ENCODE data around the gene SEZ6L.

Gene SEZ6L

DNA sequence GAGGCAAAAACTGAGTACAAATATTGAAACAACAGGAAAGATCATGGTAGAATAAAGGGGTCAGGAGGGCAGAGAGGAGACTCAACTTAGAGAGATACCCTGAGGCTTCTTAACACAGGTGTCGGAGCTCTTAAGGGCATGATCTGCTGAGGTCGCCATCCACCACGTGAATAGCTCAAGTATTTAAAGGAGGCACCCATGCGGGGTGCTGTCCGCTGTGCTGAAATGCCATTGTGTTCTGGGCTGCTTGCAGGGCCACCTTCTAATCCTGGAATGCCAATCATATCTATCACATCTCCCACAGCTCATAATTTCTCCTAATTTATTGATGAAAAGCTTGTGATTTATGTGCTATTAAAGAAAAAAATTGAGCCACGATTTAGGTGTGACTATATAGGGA, 90.2 kb downstream of the SEZ6L start:
- no peak for DNase-seq

DNA sequence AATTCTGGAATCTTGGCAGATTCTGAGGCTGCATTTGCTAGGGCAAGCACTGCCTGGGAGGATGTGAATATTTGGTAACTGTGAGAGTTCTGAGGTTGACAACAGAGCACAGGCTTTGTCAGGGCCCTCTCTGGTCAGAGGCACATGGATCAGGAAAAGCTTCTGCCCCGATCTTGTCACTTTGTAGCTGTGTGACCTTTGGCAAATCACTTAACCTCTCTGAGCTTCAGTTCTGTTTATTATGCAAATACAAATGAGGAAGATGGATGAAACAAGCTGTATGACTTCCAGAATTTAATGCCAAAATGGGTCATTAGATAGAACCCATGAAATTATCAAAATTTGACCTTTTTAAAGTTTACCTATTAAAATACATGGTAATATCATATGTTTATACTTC, 94.9 kb downstream of the SEZ6L start:
- DNase-seq = no peak

DNA sequence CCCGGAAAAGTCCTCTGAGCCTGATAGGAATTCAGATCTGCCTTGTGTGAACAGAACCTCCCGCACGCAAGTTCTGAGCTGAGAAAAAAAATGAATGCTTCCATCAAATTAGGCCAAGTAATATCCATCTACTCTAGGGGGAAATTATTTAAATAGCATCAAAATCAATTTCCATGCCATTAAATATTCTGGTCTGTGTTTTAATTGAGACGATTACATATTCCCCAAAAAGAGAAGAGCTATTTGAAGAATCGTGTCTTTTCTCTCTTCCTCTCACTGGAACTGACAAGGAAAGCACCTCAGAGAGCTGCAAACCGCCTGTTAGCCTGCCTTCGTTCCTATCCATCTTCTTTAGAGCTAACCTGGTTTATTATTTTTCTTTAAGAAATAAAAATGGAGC, 96.0 kb downstream of the SEZ6L start:
- no peak for DNase-seq

DNA sequence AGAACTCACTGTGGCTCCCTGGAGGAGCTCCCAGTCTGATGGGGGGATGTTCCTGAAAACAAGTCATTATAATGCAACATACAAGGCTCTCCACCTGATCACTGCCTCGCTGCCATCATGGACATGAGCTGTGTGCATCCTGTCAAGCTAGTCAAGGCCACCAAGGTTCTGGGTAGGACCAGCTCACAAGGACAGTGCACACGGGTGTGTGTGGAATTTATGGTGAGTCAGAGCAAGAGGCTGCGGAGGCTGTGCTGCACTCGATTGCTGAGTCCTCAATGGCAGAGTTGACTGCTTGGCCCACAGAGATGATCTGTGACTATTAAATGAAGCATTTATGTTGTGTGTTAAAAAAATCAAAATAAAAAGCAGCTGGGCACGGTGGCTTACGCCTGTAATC, 96.6 kb downstream of the SEZ6L start:
- no peak for DNase-seq

DNA sequence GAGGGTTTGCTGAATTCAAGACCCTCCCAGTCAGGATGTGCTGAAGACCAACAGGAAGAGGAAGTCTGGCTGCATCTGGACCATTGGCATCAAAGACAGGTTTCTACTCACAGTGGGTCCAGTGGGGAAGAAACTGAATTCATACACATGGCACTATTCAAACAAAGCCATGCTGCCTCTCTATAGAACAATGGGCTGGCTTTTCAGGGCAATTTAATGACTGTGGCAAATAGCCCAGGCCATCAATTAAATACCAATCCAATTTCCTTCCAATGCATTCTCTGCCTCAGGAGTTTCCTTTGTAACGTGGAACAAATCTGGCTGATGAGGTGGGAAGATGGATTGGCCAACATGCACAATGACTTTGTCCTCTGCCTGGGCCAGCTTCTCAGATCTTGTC, 98.6 kb downstream of the SEZ6L start:
- DNase-seq = no peak

DNA sequence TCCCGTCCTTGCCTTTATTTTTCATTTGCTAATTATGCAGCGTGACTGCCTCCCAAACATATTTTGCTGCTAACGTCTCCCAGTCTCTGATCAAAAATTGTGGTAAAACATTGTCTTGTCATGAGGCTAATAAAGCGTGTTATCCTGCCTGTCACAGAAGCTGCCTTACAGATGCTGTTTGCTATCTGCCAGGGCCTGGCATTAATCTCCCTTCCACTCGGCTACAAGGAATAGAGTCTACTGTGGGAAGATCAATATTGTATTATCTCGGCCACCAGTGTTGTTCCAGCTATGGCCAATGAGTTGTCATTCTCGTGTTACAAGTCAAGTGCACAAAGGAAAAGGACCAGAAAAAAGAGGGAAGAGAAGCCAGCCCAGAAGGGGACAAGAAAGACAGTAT, 100.3 kb downstream of the SEZ6L start:
- DNase-seq = no peak

DNA sequence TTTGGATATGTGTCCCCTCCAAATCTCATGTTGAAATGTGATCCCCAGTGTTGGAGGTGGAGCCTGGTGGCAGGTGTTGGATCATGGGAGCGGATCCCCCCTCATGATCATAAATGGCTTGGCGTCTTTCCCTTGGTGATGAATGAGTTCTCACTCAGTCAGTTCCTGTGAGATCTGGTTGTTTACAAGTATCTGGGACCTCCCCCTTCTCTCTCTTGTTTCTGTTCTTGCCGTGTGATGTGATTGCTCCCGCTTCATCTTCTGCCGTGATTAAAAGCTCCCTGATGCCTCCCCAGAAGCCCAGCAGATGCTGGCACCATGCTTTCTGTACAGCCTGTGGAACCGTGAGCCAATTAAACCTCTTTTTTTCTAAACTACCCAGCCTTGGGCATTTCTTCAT, 102.2 kb downstream of the SEZ6L start:
- no peak for DNase-seq

DNA sequence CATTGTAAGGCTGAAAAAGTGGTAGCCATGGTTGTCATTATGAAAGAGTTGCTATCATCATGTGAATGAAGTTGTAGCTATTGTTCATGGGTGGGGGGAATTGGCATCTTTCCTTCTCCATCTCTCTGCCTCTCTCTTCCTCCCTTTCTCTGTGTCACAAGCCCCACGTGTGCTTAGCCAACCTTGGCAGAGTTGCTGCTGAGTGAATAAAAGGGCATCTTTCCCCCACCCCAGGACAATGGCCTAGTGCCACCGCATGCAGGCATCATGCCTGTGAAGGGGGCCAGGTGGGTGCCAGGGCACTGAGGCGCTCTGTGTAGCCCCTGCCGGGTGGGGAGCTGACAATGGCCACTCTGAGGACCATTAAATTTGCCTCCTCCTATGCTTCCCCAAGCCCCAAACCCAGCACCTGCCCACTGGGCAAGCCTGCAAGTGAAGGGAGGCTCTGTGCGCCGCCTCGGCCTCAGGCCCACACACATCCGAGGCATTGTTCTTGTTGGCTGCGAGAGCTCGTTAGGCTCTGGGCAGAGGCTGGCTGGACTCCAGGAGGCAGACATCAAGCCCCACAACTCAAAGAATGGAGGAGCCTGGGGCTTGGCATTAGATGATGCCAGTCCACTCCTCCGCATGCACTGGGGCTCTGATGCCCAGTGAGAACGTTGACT, 103.9 kb downstream of the SEZ6L start:
- DNase-seq = no peak

DNA sequence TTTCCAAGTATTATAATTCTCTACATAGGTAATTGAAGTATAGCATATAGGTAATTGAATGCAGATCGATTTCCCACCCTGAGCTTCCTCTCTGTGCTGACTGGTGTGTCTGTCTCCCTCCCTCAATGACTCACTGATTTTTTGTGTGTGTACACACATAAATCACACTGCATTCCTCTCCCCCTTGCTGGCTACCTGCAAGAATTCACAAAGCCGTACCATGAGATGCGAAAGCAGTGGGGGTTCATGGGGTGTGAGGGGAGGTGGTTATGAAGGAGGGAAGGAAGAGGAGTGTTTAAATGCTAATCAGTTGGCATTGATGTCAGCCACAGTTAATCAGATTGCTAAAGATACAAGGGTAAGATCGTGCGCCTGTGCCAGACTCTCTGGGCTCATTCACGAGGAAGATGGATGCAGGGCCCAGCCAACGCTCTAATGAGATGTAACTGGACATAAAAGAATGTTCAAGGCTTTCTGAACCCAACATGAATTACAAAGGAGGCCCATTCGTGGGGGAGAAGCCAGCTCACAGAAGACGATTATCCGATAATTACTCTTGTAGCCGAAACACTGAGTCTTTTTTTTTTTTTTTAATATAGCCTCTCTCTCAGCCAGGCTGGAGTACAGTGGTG, 107.4 kb downstream of the SEZ6L start:
- no peak for DNase-seq

DNA sequence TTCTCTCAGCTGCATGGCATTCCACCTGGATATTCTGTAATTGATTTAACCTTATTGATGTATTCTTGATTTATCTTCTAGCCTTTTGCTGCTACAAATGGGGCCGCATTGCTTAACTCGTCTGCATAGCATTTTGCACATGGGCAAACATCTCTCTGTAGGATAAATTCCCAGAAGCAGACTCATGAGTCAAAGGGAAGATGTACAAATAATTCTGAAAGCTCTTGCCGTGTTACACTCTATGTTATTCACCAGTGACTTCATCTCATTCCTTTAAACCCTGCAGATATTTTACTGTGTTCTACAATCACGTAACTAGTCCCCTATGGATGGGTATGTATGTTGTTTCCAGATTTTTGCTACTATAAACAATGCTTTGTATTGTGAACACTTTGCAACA, 112.7 kb downstream of the SEZ6L start:
- DNase-seq = no peak

DNA sequence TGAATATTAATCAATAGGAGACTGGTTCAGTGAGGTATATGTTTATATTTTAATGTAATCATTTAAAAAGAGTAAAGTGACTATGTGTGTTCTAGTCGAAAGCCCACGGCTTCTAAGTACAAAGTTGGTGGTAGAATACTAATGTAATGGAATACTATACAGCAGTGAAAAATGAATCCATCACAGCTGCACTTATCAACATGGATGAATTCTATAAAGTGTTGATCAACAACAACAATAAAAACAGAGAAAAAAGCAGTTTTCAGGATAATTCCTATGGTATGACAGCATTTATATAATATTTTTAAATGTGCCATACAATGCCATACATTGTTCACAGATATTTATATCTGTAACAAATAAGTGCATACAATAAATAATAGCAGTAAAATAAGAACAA, 114.1 kb downstream of the SEZ6L start:
- DNase-seq = no peak

DNA sequence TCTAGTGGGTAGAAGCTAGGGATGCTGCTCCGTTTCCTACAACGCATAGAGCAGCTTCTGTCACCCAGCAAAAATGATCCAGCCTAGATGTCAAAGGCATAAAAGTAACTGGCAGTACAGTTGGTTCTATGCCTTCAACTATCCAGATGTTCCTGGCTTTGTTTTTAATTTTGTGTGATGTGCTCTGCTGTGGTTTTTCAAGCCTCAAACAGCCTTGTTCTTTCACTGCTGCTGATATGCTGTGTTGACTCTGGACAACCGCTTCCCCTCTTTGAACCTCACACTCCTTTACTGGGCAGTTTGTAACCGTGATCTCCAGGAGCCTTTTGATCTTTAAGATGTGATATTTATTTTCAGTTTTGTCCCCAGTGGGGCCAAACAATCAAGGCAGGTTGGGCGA, 116.4 kb downstream of the SEZ6L start:
- DNase-seq = no peak

DNA sequence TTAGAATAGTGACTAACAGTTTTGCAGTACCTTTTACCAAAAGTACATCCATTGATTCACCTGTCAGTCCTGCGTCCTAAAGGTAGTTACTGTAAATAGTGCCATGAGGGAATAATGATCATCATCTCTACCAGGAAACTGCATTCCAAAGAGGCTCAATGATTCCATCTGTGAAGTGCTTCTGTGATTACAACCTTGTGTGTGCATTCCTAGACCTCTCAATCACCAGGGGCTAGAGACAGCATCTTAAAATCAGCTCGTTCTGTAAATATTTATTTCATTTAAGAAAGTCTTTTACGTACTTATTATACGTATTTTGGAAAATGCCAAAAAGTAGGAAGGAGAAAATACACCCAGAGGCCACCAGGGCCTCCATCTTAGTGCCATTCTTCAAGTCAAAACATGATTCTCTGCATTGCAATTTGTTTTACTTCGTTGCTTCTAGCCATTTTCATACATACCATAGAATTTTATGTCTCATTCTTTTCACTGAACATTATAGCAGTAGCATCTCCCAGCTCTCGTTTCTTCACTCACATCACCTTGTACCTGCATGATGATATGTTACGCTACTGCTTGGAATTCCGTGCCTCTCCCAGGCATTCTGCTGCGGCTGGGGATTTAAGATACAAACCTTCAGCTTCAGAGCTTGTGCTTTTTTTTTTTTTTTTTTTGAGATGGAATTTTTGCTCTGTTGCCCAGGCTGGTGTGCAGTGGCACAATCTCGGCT, 117.0 kb downstream of the SEZ6L start:
- no peak for DNase-seq

DNA sequence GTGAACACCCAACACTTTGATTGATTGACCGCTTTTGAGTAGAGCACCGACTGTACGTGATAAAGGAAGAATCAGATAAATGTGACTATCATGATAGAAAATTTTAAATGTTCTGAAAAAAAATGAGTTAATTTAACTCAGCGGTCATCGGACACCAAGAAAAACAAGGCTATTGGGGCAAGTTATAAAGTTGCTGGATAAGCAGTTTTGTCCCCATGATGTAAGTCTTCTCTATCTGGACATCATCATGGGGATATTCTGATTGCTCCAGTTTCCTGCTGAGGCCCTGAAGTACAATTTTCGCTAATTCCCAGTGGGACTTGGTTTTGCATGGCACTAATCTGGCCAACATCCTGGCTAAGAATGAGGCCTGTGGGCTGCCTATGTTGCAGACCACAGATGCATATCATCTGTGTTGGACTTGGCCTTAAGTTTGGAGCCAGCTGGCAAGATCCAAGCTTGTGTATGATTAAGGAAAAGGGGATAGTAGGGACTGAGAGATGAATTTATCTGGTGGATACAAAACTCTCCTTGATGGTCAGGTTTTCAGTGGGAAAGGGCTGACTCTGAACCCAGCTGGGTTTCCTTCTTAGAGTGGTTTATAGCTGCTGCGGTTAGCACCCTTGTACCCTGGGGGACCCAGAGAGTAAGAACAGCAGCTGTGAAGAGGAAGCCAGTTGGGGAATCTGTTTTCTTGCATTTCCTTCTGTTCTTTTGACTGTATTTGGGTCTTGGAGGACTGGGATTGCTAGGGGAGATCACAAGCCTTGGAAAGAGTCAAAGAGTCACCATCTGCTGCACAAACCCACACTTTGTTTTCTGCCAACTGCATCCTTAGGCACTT, 118.3 kb downstream of the SEZ6L start:
- no peak for DNase-seq

DNA sequence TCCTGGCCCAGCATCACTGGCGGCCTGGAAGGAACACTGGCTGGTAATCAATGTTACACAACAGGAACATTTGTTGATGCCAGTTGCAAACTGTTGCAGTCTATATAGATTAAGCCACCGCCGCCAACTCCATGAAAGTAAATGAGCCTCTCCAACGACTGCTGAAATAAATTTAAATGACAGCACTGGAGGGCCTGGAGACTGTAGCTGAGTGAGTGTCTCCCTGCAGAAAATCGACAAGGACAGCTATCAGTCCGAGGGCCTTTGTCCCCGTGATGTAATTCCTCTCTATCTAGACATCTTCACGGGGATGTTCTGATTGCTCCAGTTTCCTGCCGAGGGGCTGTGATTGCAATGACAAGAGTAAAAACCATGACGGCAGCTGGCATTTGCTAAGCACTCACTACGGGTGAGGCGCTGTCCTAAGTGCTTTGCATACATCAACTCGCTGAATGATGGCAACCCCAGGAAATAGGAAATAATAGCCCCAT, 120.4 kb downstream of the SEZ6L start:
- DNase-seq = no peak

DNA sequence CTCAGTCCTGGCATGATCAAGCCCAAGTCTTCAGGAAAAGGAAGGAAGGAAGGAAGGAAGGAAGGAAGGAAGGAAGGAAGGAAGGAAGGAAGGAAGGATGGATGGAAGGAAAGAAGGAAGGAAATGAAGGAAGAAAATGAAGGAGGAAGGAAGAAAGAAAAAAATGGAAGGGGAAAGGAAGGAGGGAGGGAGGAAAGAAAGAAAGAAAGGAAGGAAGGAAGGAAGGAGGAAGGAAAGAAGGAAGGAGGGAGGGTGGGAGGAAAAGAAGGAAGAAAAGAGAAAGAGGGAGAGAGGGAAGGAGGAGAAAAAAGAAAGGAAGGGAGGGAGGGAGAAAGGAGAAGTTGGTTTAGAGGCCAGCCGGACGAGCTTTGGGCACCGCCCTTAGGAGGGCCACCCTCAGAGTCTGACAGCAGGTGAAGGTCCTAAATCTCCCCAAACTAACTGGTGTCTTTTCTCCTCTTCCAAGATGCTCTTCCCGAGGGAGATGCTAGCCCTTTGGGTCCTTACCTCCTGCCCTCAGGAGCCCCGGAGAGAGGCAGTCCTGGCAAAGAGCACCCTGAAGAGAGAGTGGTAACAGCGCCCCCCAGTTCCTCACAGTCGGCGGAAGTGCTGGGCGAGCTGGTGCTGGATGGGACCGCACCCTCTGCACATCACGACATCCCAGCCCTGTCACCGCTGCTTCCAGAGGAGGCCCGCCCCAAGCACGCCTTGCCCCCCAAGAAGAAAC, 122.8 kb downstream of the SEZ6L start:
- no peak for DNase-seq

DNA sequence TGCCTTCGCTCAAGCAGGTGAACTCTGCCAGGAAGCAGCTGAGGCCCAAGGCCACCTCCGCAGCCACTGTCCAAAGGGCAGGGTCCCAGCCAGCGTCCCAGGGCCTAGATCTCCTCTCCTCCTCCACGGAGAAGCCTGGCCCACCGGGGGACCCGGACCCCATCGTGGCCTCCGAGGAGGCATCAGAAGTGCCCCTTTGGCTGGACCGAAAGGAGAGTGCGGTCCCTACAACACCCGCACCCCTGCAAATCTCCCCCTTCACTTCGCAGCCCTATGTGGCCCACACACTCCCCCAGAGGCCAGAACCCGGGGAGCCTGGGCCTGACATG, 123.4 kb downstream of the SEZ6L start:
- no peak for DNase-seq

DNA sequence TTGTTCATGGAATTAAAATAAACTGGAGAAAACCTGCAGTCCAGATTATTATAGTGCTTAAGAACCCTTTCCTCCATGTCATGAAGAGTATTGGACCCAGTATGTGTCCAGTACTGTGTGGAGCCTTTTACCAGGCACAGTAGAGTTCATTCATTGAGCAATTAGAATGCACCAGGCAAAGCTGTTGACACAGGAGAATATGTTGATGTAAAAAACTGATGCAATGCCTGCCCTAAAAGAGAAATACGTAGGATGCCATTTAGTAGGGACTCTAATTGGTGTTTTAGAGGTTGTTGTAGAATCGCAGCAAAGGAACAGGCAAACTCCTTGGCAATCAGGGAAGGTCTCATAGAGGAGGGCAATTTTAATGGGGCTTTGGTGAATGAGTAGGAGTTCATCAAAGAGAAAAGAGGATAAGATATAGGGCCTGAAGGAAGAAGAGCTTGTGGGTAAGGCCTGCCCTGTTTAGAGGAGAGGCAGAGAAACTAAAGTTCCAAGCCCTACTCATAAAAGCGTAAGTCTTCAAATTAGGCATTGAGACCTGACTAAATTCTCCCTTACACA, 126.4 kb downstream of the SEZ6L start:
- DNase-seq = no peak

DNA sequence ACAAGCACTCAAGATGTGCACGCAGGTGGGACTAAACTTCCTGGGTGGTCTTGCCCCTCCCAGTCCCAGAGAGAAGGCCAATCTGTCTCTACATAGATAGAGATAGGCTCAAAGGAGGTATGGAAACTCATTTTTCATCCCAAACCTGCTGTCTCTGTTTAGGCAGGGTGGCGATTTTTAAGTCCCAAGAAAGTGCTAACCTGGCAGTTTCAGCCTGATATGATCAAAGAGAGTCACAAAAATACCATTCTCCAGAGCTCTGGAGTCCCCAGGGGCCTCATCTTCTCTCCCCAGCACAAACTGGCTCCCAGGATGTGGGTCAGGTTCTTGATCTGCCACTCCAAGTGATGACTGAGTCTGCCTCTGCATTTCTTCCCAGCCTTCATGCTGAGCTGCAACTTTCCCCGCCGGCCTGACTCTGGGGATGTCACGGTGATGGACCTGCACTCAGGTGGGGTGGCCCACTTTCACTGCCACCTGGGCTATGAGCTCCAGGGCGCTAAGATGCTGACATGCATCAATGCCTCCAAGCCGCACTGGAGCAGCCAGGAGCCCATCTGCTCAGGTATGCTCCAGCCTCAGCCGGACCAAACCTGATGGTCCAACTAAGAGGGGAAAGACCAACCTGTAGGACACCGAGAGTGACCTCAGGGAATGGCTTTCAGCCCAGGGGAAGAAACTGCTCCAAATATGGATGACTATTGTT, 129.5 kb downstream of the SEZ6L start:
- no peak for DNase-seq

DNA sequence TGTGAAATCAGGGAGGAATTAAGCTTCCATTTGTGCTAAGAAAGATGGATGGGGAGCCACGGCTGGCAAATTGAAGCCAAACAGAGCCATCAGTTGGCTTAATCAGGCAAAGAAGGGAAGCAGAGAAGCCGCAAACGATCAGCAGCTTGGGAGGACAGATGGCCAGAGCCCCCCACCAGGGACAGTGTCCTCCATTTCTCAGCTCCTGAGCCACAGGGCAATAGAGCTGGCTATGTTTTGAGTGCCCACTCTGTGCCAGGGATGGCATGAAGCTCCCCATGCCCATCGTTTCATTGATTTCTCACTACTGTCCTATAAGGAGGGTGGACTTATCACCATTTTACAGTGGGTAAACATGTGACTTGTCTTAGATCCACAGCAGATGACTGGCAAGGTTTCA, 133.5 kb downstream of the SEZ6L start:
- no peak for DNase-seq

DNA sequence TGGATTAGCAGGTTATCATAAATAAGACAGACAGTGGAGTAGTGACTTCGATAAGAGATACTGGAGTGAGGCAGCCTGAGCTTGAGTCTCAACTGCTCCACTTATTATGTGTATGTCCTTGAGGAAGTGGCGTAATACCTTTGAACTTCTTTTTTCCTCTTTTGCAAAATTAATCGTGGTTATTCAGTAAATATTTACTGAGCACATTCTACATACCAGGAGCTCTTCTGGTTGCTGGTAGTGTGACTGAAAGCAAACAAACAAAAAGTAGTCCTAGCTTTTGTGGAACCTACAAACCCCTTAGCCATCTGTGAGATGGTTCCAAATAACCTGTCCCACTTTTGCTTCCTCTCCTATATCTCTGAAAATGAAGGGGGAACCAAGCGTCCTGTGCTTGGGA, 134.2 kb downstream of the SEZ6L start:
- DNase-seq = no peak

DNA sequence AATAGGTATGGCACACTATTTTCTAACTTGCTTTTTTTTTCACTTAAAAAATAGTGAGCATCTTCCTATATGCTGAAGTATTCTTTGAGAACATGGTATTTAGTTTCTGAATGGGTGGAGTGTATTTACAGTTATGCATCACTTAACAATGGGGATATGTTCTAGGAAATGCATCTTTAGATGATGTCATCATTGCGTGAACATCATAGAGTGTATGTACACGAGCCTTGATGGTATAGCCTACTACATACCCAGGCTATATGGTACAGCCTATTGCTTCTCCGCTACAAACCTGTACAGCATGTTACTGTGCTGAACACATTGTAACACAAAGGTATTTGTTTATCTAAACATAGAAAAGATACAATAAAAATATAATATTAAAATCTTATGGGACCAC, 135.5 kb downstream of the SEZ6L start:
- no peak for DNase-seq
